HL-60 (cell line): Measurements from ENCODE around the gene MOV10L1.

ENCODE experiments used
- DNase-seq, 2 experiments: peaks; one replicate each; pipeline ENCODE4 v3.0.0-alpha.2; 2010 to 2020; ENCODE audit warnings: low read depth in 1 of 2, low spot score in 1 of 2
- H3K27ac ChIP-seq: fragments of 250-450 bp; sonication (Bioruptor Pico); replicated peaks from 2 replicates; pipeline ENCODE4 v1.5.1; 2020; ENCODE audit warnings: mild to moderate bottlenecking, moderate library complexity
- H3K27me3 ChIP-seq: fragments of 250-450 bp; sonication (Bioruptor Pico); 2 replicates; pipeline ENCODE4 v1.5.1; 2021; ENCODE audit warnings: mild to moderate bottlenecking, moderate library complexity; ENCODE audit not compliant: insufficient read depth, poor library complexity, severe bottlenecking
- H3K4me3 ChIP-seq: replicated peaks from 2 replicates; pipeline ENCODE4 v1.5.1; 2011; ENCODE audit warnings: mild to moderate bottlenecking, control low read depth, low read length; ENCODE audit not compliant: insufficient read depth
- CTCF ChIP-seq: IDR thresholded peaks from one replicate; pipeline ENCODE4 v1.5.1; 2011; ENCODE audit warnings: low read length, control low read depth, inconsistent platforms; ENCODE audit not compliant: insufficient read depth
- GABPA ChIP-seq: IDR thresholded peaks from 2 replicates; pipeline ENCODE4 v1.6.1; 2012; ENCODE audit warnings: low read depth
- POLR2AphosphoS5 ChIP-seq: IDR thresholded peaks from 2 replicates; pipeline ENCODE4 v1.6.1; 2012; ENCODE audit warnings: low read depth
- REST ChIP-seq: IDR thresholded peaks from 2 replicates; pipeline ENCODE4 v1.6.1; 2012; ENCODE audit warnings: low read depth; ENCODE audit not compliant: insufficient replicate concordance
- SPI1 ChIP-seq: IDR thresholded peaks from 2 replicates; pipeline ENCODE4 v1.6.1; 2012; ENCODE audit warnings: low read depth, mild to moderate bottlenecking, borderline replicate concordance

Gene MOV10L1

GRCh38 chr22:50076646-50077535 lies 12.9 kb upstream of the MOV10L1 start:
- H3K27ac ChIP-seq, result no peak overlapping the region
- no peak for DNase-seq
- no peaks in the 10 kb centered on the region for H3K27me3 ChIP-seq
- no peak overlapping the region for H3K4me3 ChIP-seq
- TF ChIP-seq GABPA (no peak), REST (no peak), POLR2AphosphoS5 (no peak), CTCF (no peak), SPI1 (no peak)

GRCh38 chr22:50078246-50078645 lies 11.6 kb upstream of the MOV10L1 start:
- Histone ChIP-seq H3K27me3 (no peaks in the 10 kb centered on the region), H3K4me3 (no peak overlapping the region), H3K27ac (no peak overlapping the region)
- TF ChIP-seq REST (no peak), CTCF (no peak)
- no peak for DNase-seq

GRCh38 chr22:50078761-50079160 lies 11.0 kb upstream of the MOV10L1 start:
- Histone ChIP-seq H3K27me3 (no peaks in the 10 kb centered on the region), H3K4me3 (no peak overlapping the region), H3K27ac (no peak overlapping the region)
- no peak for TF ChIP-seq SPI1
- no peak for DNase-seq

GRCh38 chr22:50080077-50080465 lies 9.7 kb upstream of the MOV10L1 start:
- TF ChIP-seq CTCF (no peak), REST (no peak), GABPA (no peak), POLR2AphosphoS5 (no peak), SPI1 (no peak)
- no peak overlapping the region for H3K27ac ChIP-seq
- no peak overlapping the region for H3K4me3 ChIP-seq
- no peaks in the 10 kb centered on the region for H3K27me3 ChIP-seq
- DNase-seq, result no peak
